Left lung (tissue), 10 donors: Measurements from ENCODE around the gene MYL4. TPM values are rescaled to one million over a fixed set of nuclear protein-coding genes. Genes with fewer than 3 reads are reported as not detected.

ENCODE experiments used
- ATAC-seq: fragments of 200-7000 bp; cut with Tn5 transposase; one replicate; pipeline ENCODE4 v1.9.1; 2020; ENCODE audit warnings: moderate library complexity
- DNase-seq, 4 donors: peaks; one replicate each; pipeline ENCODE4 v3.0.0-alpha.2; 2013 to 2020
- H3K27ac ChIP-seq, 2 donors: fragments of 200-600 bp; sonication (generic) in 1 of 2; one replicate each; pipeline versions ENCODE4 v1.5.0 to v1.8.0; 2020 to 2021
- H3K27me3 ChIP-seq, 2 donors: fragments of 200-600 bp; sonication (generic) in 1 of 2; one replicate each; pipeline versions ENCODE4 v1.5.0 to v1.8.0; 2020 to 2021
- H3K36me3 ChIP-seq, 2 donors: fragments of 200-600 bp; sonication (generic) in 1 of 2; one replicate each; pipeline versions ENCODE4 v1.5.0 to v1.8.0; 2020 to 2021
- H3K4me1 ChIP-seq, 2 donors: fragments of 200-600 bp; one replicate each; pipeline ENCODE4 v1.8.0; 2021
- H3K4me3 ChIP-seq, 2 donors: fragments of 200-600 bp; sonication (generic) in 1 of 2; one replicate each; pipeline versions ENCODE4 v1.5.0 to v1.8.0; 2020 to 2021; ENCODE audit warnings: mild to moderate bottlenecking in 1 of 2
- H3K9me3 ChIP-seq, 2 donors: fragments of 200-600 bp; sonication (generic) in 1 of 2; one replicate each; pipeline versions ENCODE4 v1.5.0 to v1.8.0; 2020 to 2021
- CTCF ChIP-seq, 2 donors: fragments of 200-600 bp; sonication (generic) in 1 of 2; IDR thresholded peaks; one replicate each; pipeline versions ENCODE4 v1.5.0 to v1.8.0; 2021; ENCODE audit warnings: antibody characterized with exemption in 2 of 2
- intact Hi-C, 2 donors: fragments of 100-400 bp; cut with DNase I; formaldehyde crosslinking; loops; one replicate each; pipeline versions ENCODE4 v1.11.2 to v1.14.2; 2022
- polyA plus RNA-seq, 6 donors: library from polyadenylated mRNA; unstranded; fragments of 120-200 nt; gene quantifications; one replicate each; pipeline ENCODE4 v1.2.1, GENCODE V29; 2013; ENCODE audit not compliant: insufficient read length in 6 of 6
- total RNA-seq, 2 donors: library from RNA; stranded (reverse); fragmentation: NEBNext Ultra II Directional; extraction: Animal tissue kit (Norgen Biotek cat#: 25700); gene quantifications; one replicate each; pipeline ENCODE4 v1.2.1, GENCODE V29; 2021
- donor health status: DM: no; HTN: yes; CAD: no.
- donor health status: DM: no; HTN: no; CAD: no.

Gene MYL4
- total and polyA plus RNA-seq, 8 donors = 0.99 to 4.6 (median 2.7) TPM

DNA sequence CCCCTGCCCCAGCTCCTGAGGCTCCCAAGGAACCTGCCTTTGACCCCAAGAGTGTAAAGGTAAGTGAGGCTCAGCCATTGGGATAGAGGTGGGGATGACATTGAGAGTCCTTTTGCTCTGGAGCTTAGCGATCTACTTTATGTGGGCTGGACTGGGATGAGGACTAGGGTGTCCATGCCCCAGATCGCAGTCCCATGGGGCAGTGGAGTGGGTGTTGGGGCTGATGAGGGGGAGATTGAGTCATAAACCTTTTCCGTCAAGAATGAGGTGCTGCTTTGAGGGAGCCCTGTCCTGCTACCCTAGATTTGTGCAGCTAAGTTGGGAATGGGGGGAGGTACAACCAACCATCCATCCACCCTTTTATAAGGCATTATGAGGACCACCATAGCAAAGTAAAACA, 351 bp downstream of the MYL4 start:
- Histone ChIP-seq H3K4me3 (no peak overlapping the region), H3K9me3 (no peaks in the 10 kb centered on the region), H3K27ac (no peak overlapping the region), H3K27me3 (no peaks in the 10 kb centered on the region), H3K4me1 (peaks cover 10 to 12% of the 10 kb centered on the region in 2 donors), H3K36me3 (no peaks in the 10 kb centered on the region)
- intact Hi-C loops = no loop called here
- no peak for TF ChIP-seq CTCF (IDR thresholded peaks at IDR 0.05)
- no peak for DNase-seq
- ATAC-seq = no peak

GRCh38 chr17:47210105-47210504, 957 bp downstream of the MYL4 start:
- DNase-seq (no peak), ATAC-seq (peak; percentile 28)
- Histone ChIP-seq H3K27me3 (no peaks in the 10 kb centered on the region), H3K9me3 (no peaks in the 10 kb centered on the region), H3K27ac (no peak overlapping the region), H3K4me1 (peaks cover 6% of the 10 kb centered on the region in 2 donors), H3K4me3 (no peak overlapping the region), H3K36me3 (no peaks in the 10 kb centered on the region)
- no peak for TF ChIP-seq CTCF (IDR thresholded peaks at IDR 0.05)
- intact Hi-C loops = no loop called here

DNA sequence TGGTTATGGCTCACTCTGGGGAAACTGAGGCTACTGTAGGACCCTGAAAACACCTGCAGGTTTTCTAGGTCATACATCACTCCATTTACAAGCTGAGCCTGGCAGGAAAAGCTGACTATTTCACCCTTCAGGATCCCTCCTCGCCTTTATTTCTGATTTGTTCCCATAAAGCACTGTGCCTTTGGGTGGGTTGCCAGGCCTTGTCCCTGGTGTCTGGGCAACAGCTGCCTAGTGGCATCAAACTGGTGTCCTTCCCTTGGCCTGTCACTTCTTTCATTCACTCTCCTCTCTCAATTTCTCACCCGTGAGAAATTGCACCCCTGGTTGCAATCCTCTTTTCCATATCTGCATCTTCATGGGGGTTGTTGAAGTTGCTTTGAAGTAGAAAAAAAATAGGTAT, 1.6 kb downstream of the MYL4 start:
- no peak for DNase-seq
- no peaks in the 10 kb centered on the region for H3K9me3 ChIP-seq
- no peak overlapping the region for H3K4me3 ChIP-seq
- H3K27ac ChIP-seq = no peak overlapping the region
- intact Hi-C loops = no loop called here
- ATAC-seq = no peak
- no peaks in the 10 kb centered on the region for H3K36me3 ChIP-seq
- H3K4me1 ChIP-seq = peaks cover 0 to 3% of the 10 kb centered on the region in 2 donors
- H3K27me3 ChIP-seq = no peaks in the 10 kb centered on the region
- no peak for TF ChIP-seq CTCF (IDR thresholded peaks at IDR 0.05)

DNA sequence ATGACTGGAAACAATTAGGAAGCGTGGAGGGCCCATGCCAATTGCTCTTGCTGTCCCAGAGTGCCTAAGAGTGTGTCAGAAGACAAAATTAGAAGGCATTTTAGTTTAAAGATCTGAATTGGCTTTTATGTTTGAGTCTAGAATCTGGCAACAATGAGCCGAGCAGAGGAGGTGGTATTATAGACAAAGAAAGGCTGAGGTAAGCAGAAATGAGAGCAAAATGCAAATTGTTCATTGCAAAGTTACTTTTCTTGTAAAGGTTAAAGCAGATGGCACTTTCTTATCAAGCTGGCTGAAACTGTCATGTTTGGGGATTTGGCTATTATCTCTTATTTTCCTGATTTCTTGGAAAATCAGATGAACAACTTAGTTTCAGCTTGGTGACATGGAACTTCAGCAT, 3.3 kb downstream of the MYL4 start:
- no peak for ATAC-seq

GRCh38 chr17:47213540-47213939, 4.4 kb downstream of the MYL4 start:
- ATAC-seq (no peak), DNase-seq (no peak)
- TF ChIP-seq CTCF (IDR thresholded peaks at IDR 0.05) = no peak
- Histone ChIP-seq H3K4me1 (peaks cover 0 to 3% of the 10 kb centered on the region in 2 donors), H3K9me3 (no peaks in the 10 kb centered on the region), H3K36me3 (no peaks in the 10 kb centered on the region), H3K27me3 (no peaks in the 10 kb centered on the region), H3K4me3 (no peak overlapping the region), H3K27ac (no peak overlapping the region)
- intact Hi-C loops = no loop called here

More for the DNA sequence above, 3.3 kb downstream of the MYL4 start:
- no peak for TF ChIP-seq CTCF (IDR thresholded peaks at IDR 0.05)
- H3K4me3 ChIP-seq = no peak overlapping the region
- intact Hi-C loops = no loop called here
- H3K27ac ChIP-seq = no peak overlapping the region
- no peaks in the 10 kb centered on the region for H3K9me3 ChIP-seq
- peaks cover 0 to 3% of the 10 kb centered on the region in 2 donors for H3K4me1 ChIP-seq
- no peaks in the 10 kb centered on the region for H3K27me3 ChIP-seq
- DNase-seq = no peak
- no peaks in the 10 kb centered on the region for H3K36me3 ChIP-seq
